Tibial nerve (tissue), 4 donors: Measurements from ENCODE around the gene ATP11A.

Experiments
- CTCF ChIP-seq, 5 experiments: fragments of 200-600 bp in 3 of 5; fragments of 450-650 bp in 2 of 5; sonication (generic) in 3 of 5; IDR thresholded peaks; one replicate each; pipeline ENCODE4 v1.5.1; 2016 to 2019; ENCODE audit warnings: antibody characterized with exemption in 5 of 5, mild to moderate bottlenecking in 3 of 5, moderate library complexity in 2 of 5
- EP300 ChIP-seq, 2 donors: sonication (generic); formaldehyde crosslinking; IDR thresholded peaks; one replicate each; pipeline ENCODE4 v1.6.1; 2017; ENCODE audit warnings: antibody characterized with exemption in 2 of 2, mild to moderate bottlenecking in 1 of 2
- POLR2A ChIP-seq, 2 donors: fragments of 450-650 bp; IDR thresholded peaks; one replicate each; pipeline ENCODE4 v1.6.1; 2017; ENCODE audit warnings: antibody characterized with exemption in 2 of 2, mild to moderate bottlenecking in 2 of 2, moderate library complexity in 2 of 2

DNA sequence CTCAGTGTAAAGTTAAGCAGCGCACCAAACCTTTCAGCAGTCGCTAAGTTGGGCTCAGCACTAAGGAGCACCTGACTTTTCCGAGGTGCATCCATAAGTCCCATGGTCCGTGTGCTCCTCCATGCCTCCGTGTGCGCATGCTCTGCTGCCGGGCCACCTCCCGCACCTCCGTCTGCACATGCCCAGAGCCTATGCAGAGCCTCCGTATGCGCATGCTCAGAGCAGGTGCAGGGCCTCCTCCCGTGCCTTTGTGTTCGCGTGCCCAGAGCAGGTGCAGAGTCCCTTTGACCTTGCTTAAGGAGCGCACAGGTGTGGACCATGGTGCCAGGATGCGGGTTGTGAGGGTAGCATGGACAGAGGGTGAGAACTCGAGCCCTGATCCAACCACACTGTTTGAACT, 46.0 kb downstream of the ATP11A start:
- TF ChIP-seq CTCF (IDR thresholded peaks at IDR 0.05) (no peak), POLR2A (IDR thresholded peaks at IDR 0.05) (no peak), EP300 (IDR thresholded peaks at IDR 0.05) (no peak)
